GM12878 (cell line): ENCODE results near the gene CA11. TPM values are rescaled to one million over a fixed set of nuclear protein-coding genes. Genes with fewer than 3 reads are reported as not detected.
A peak's percentile ranks its signal among the peaks of the same experiment; 100 is the strongest.

Experiments
- BCLAF1 ChIP-seq: fragments of 450-650 bp; IDR thresholded peaks from 2 replicates; pipeline ENCODE4 v1.6.1; 2017; ENCODE audit warnings: antibody characterized with exemption, mild to moderate bottlenecking, moderate library complexity
- BHLHE40 ChIP-seq, 2 experiments: fragments of 450-650 bp in 1 of 2; IDR thresholded peaks; 2 replicates each; pipeline ENCODE4 v1.6.1; 2011 to 2017; ENCODE audit warnings: low read depth in 2 of 2, borderline replicate concordance in 1 of 2, improper control_type of control experiment in 1 of 2, low read length in 1 of 2, mild to moderate bottlenecking in 1 of 2
- CHD4 ChIP-seq: fragments of 200-600 bp; sonication (generic); IDR thresholded peaks from 2 replicates; pipeline ENCODE4 v1.6.1; 2016; ENCODE audit warnings: mild to moderate bottlenecking
- EP300 ChIP-seq, 2 experiments: fragments of 150-350 bp in 1 of 2; IDR thresholded peaks; 2 replicates each; pipeline ENCODE4 v1.6.1; 2011 to 2012; ENCODE audit warnings: low read depth in 2 of 2, low read length in 2 of 2, borderline replicate concordance in 1 of 2, improper control_type of control experiment in 1 of 2, inconsistent platforms in 1 of 2; ENCODE audit not compliant: control insufficient read depth in 1 of 2
- WRNIP1 ChIP-seq: IDR thresholded peaks from 2 replicates; pipeline ENCODE4 v1.6.1; 2011; ENCODE audit warnings: low read depth, low read length, improper control_type of control experiment, borderline replicate concordance
- polyA plus RNA-seq, 11 experiments: library from polyadenylated mRNA; depleted of rRNA in 4 of 11; unstranded in 6 of 11; stranded (reverse) in 5 of 11; fragments of >200 nt; fragmentation: Nextera tagmentation in 4 of 11; fragmentation: Illumina TruSeq in 1 of 11; extraction: Ambion mirVana in 4 of 11; extraction: Trizol in 1 of 11; gene quantifications; 1 replicate in 1 of 11; 2 replicates in 10 of 11; pipeline versions ENCODE4 v1.2.1 to v1.2.3, GENCODE V29; 2011 to 2016; ENCODE audit warnings: inconsistent platforms in 2 of 11, missing spikeins in 2 of 11, low read depth in 1 of 11
- total RNA-seq, 4 experiments: library from RNA; depleted of rRNA in 3 of 4; stranded (reverse); fragments of >200 nt in 3 of 4; fragmentation: Illumina TruSeq in 1 of 4; extraction: Trizol in 1 of 4; gene quantifications; 2 replicates each; pipeline versions ENCODE4 v1.2.1 to v1.2.3, GENCODE V29; 2013 to 2021
- TF ChIP-seq, protein P1 (sequence below): fragments of 150-350 bp; IDR thresholded peaks from 2 replicates; pipeline ENCODE4 v1.6.1; 2016; ENCODE audit warnings: low read depth, low read length

The CA11 gene
- total and polyA plus RNA-seq, 10 of the 15 experiments (the other 5 are each of a cell fraction or from before 2014, with no cell fraction given): 1.7 to 7.5 (median 2.4) TPM

GRCh38 chr19:48635966-48636858 lies 9.8 kb downstream of the CA11 start (continued):
- no peak for TF ChIP-seq EP300 (IDR thresholded peaks at IDR 0.05; ENCODE audit: borderline replicate concordance in 1 of 2, control insufficient read depth in 1 of 2, low read depth in 2 of 2, low read length in 2 of 2)
- peak in 1 of 2 experiments; percentile 20; a peak in 1 of 4 replicates for TF ChIP-seq BHLHE40 (IDR thresholded peaks at IDR 0.05; ENCODE audit: borderline replicate concordance in 1 of 2, low read depth in 2 of 2, low read length in 1 of 2)
- no peak for TF ChIP-seq BCLAF1
- TF ChIP-seq WRNIP1: no peak
- no peak for TF ChIP-seq CHD4
- TF ChIP-seq, protein P1, sequence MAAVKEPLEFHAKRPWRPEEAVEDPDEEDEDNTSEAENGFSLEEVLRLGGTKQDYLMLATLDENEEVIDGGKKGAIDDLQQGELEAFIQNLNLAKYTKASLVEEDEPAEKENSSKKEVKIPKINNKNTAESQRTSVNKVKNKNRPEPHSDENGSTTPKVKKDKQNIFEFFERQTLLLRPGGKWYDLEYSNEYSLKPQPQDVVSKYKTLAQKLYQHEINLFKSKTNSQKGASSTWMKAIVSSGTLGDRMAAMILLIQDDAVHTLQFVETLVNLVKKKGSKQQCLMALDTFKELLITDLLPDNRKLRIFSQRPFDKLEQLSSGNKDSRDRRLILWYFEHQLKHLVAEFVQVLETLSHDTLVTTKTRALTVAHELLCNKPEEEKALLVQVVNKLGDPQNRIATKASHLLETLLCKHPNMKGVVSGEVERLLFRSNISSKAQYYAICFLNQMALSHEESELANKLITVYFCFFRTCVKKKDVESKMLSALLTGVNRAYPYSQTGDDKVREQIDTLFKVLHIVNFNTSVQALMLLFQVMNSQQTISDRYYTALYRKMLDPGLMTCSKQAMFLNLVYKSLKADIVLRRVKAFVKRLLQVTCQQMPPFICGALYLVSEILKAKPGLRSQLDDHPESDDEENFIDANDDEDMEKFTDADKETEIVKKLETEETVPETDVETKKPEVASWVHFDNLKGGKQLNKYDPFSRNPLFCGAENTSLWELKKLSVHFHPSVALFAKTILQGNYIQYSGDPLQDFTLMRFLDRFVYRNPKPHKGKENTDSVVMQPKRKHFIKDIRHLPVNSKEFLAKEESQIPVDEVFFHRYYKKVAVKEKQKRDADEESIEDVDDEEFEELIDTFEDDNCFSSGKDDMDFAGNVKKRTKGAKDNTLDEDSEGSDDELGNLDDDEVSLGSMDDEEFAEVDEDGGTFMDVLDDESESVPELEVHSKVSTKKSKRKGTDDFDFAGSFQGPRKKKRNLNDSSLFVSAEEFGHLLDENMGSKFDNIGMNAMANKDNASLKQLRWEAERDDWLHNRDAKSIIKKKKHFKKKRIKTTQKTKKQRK: no peak
